SK-N-MC (cell line): ENCODE results near the gene TMEM109.
A peak's percentile ranks its signal among the peaks of the same experiment; 100 is the strongest.

Source experiments
- DNase-seq: peaks from one replicate; pipeline ENCODE4 v3.0.0-alpha.2; 2011; ENCODE audit warnings: low read depth, low spot score
- H3K27ac ChIP-seq: fragments of 200-600 bp; sonication (generic); 2 replicates; pipeline ENCODE4 v1.5.1; 2016; ENCODE audit warnings: mixed run types
- H3K36me3 ChIP-seq: fragments of 200-600 bp; sonication (generic); 2 replicates; pipeline ENCODE4 v1.6.1; 2017; ENCODE audit warnings: antibody characterized with exemption, low read length, mixed read lengths; ENCODE audit not compliant: insufficient read depth
- H3K4me3 ChIP-seq: fragments of 200-600 bp; sonication (generic); 2 replicates; pipeline ENCODE4 v1.5.1; 2016
- H3K9ac ChIP-seq: fragments of 200-600 bp; sonication (generic); 2 replicates; pipeline ENCODE4 v1.8.0; 2017; ENCODE audit warnings: mixed run types, mixed read lengths; ENCODE audit not compliant: insufficient read length
- H3K9me3 ChIP-seq: fragments of 200-600 bp; sonication (generic); 2 replicates; pipeline ENCODE4 v1.6.1; 2017; ENCODE audit warnings: low read depth, mild to moderate bottlenecking, antibody characterized with exemption, low read length, moderate library complexity, mixed read lengths
- EZH2 ChIP-seq: fragments of 200-600 bp; sonication (generic); IDR thresholded peaks from one replicate; pipeline ENCODE4 v1.6.1; 2017; ENCODE audit warnings: antibody characterized with exemption
- FOXP2 ChIP-seq: optimal IDR thresholded peaks from 2 replicates; pipeline ENCODE3; 2011; ENCODE audit warnings: mild to moderate bottlenecking, moderate library complexity; ENCODE audit not compliant: insufficient read depth; ENCODE audit errors: extremely low read length, control extremely low read depth
- POLR2AphosphoS5 ChIP-seq: IDR thresholded peaks from 2 replicates; pipeline ENCODE4 v1.6.1; 2012; ENCODE audit warnings: mild to moderate bottlenecking, low read depth, low read length, borderline replicate concordance

The TMEM109 gene

GRCh38 chr11:60919956-60920355 lies 6.0 kb downstream of the TMEM109 start:
- Histone ChIP-seq H3K9ac (no peak overlapping the region), H3K36me3 (peaks cover 53% of the 10 kb centered on the region)

GRCh38 chr11:60921259-60921658 lies 7.3 kb downstream of the TMEM109 start:
- H3K36me3 ChIP-seq: peaks cover 53% of the 10 kb centered on the region

More at GRCh38 chr11:60919956-60920355, 6.0 kb downstream of the TMEM109 start:
- no peak for DNase-seq
- no peaks in the 10 kb centered on the region for H3K9me3 ChIP-seq
- no peak overlapping the region for H3K4me3 ChIP-seq
- H3K27ac ChIP-seq: no peak overlapping the region
- TF ChIP-seq FOXP2 (no peak), EZH2 (no peak), POLR2AphosphoS5 (no peak)

GRCh38 chr11:60921777-60922335 lies 7.9 kb downstream of the TMEM109 start:
- H3K4me3 ChIP-seq: no peak overlapping the region
- H3K27ac ChIP-seq: no peak overlapping the region
- peaks cover 53% of the 10 kb centered on the region for H3K36me3 ChIP-seq
- DNase-seq: no peak
- no peaks in the 10 kb centered on the region for H3K9me3 ChIP-seq
- TF ChIP-seq FOXP2: no peak
- no peak for TF ChIP-seq POLR2AphosphoS5
- TF ChIP-seq EZH2: no peak
- no peak overlapping the region for H3K9ac ChIP-seq

More at GRCh38 chr11:60921259-60921658, 7.3 kb downstream of the TMEM109 start:
- Histone ChIP-seq H3K27ac (no peak overlapping the region), H3K9me3 (no peaks in the 10 kb centered on the region), H3K4me3 (no peak overlapping the region), H3K9ac (no peak overlapping the region)
- no peak for TF ChIP-seq FOXP2
- TF ChIP-seq EZH2: no peak
- TF ChIP-seq POLR2AphosphoS5: no peak
- no peak for DNase-seq

- Histone ChIP-seq H3K27ac (no peak overlapping the region; the same call in 1 of the 2 replicates), H3K9me3 (no peaks in the 10 kb centered on the region), H3K4me3 (no peak overlapping the region), H3K9ac (no peak overlapping the region), H3K36me3 (peaks cover 51% of the 10 kb centered on the region)
- TF ChIP-seq EZH2: no peak
- no peak for TF ChIP-seq POLR2AphosphoS5
- TF ChIP-seq FOXP2: no peak
- DNase-seq: no peak
These were observed 8.9 kb downstream of the TMEM109 start for GRCh38 chr11:60922906-60923305.

- DNase-seq: no peak
- H3K4me3 ChIP-seq: no peak overlapping the region
- H3K9me3 ChIP-seq: no peaks in the 10 kb centered on the region
- TF ChIP-seq EZH2: no peak
- no peak for TF ChIP-seq FOXP2
- TF ChIP-seq POLR2AphosphoS5: no peak
- H3K27ac ChIP-seq: no peak overlapping the region; the same call in 1 of the 2 replicates
- H3K36me3 ChIP-seq: peaks cover 48% of the 10 kb centered on the region
- H3K9ac ChIP-seq: no peak overlapping the region
These were observed 9.4 kb downstream of the TMEM109 start for GRCh38 chr11:60923326-60923725.

GRCh38 chr11:60923800-60924109 lies 9.8 kb downstream of the TMEM109 start:
- Histone ChIP-seq H3K36me3 (peaks cover 44% of the 10 kb centered on the region), H3K9ac (peak overlapping the region; percentile 22), H3K9me3 (no peaks in the 10 kb centered on the region), H3K4me3 (peak overlapping the region; percentile 91), H3K27ac (no peak overlapping the region)
- TF ChIP-seq POLR2AphosphoS5 (no peak), EZH2 (no peak), FOXP2 (no peak)
- no peak for DNase-seq

- Histone ChIP-seq H3K36me3 (peaks cover 43% of the 10 kb centered on the region), H3K9ac (peak within 1 kb of the TSS; percentile 89), H3K9me3 (no peaks in the 10 kb centered on the region), H3K27ac (no peak within 1 kb of the TSS; the same call in 1 of the 2 replicates), H3K4me3 (peak within 1 kb of the TSS; percentile 91)
- no peak for DNase-seq
- TF ChIP-seq POLR2AphosphoS5: no peak
- no peak for TF ChIP-seq EZH2
- no peak for TF ChIP-seq FOXP2
These were observed 10.3 kb downstream of the TMEM109 start, which contains the start of gene TMEM132A for GRCh38 chr11:60924110-60924905. Gene TMEM132A (plus strand): TSS chr11:60924460. CDS start chr11:60924634, 174 bp downstream.
